Measurements from ENCODE around the gene KLK12.

Gene KLK12

GRCh38 chr19:51065221-51065960 lies 30.6 kb upstream of the KLK12 start:
- Histone ChIP-seq H3K4me1 (ENCODE audit: insufficient read depth, insufficient read length) (no peaks in the 10 kb centered on the region), H3K36me3 (ENCODE audit: insufficient read depth, insufficient read length, low read length) (no peaks in the 10 kb centered on the region), H3K9ac (ENCODE audit: insufficient read length, low read depth) (peak overlapping the region; percentile 64), H3K27me3 (ENCODE audit: insufficient read depth, insufficient read length) (peaks cover 6% of the 10 kb centered on the region), H3K9me3 (ENCODE audit: insufficient read depth, low read length) (no peaks in the 10 kb centered on the region), H3K4me3 (ENCODE audit: insufficient read length, low read depth) (peak overlapping the region; percentile 32)
- TF ChIP-seq SUZ12 (IDR thresholded peaks at IDR 0.05; ENCODE audit: extremely low read depth, insufficient read depth, insufficient read length) (no peak), ZNF274 (IDR thresholded peaks at IDR 0.05; ENCODE audit: low read depth, low read length) (no peak), YY1 (IDR thresholded peaks at IDR 0.05; ENCODE audit: insufficient read depth, insufficient read length) (no peak)
- DNase-seq (ENCODE audit: low read depth, low spot score) = no peak

DNA sequence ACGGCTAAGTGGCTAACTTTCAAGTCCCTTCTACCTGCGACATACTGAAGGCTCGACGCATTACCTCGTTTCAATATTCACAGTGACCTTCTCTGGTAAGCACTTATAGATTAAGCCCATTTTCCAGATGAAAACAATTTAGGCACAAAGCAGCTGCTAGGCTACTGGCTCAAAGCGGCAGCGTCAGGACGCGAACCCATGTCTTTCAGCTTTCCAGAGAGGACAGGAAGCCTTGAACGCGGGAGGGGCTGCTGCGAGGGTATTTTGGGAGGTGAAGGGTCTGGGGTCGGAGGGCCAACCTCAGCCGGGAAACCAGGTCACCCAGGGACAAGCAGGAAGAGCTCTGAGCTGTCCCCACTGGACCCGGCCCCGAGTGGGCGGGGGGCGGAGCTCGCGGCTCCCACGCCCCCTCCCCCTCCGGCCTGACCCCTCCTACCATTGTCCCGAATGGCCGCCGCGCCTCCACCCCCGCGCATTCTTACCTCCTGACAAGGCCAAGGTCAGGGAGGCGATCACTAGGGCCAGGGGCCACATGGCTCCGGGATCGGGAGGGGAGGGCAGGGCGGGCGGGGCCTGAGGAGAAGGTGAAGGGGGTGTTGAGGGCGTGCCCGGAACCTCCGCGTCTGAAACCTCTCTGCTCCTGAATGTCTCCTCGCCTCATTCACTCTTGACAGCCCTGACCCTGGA lies 29.9 kb upstream of the KLK12 start, which contains the start of gene KLK13:
KLK13 (minus strand) TSS at position 559 of the 687 bp plus-strand sequence; CDS start at position 534, 25 bp downstream.
- H3K27me3 ChIP-seq (ENCODE audit: insufficient read depth, insufficient read length) = peaks cover 6% of the 10 kb centered on the region
- H3K9me3 ChIP-seq (ENCODE audit: insufficient read depth, low read length) = no peaks in the 10 kb centered on the region
- no peaks in the 10 kb centered on the region for H3K4me1 ChIP-seq (ENCODE audit: insufficient read depth, insufficient read length)
- peak within 1 kb of the TSS; percentile 64 for H3K9ac ChIP-seq (ENCODE audit: insufficient read length, low read depth)
- DNase-seq (ENCODE audit: low read depth, low spot score) = peak; percentile 35
- H3K36me3 ChIP-seq (ENCODE audit: insufficient read depth, insufficient read length, low read length) = no peaks in the 10 kb centered on the region
- TF ChIP-seq YY1 (IDR thresholded peaks at IDR 0.05; ENCODE audit: insufficient read depth, insufficient read length) (no peak), SUZ12 (IDR thresholded peaks at IDR 0.05; ENCODE audit: extremely low read depth, insufficient read depth, insufficient read length) (no peak), ZNF274 (IDR thresholded peaks at IDR 0.05; ENCODE audit: low read depth, low read length) (no peak)
- peak within 1 kb of the TSS; percentile 32 for H3K4me3 ChIP-seq (ENCODE audit: insufficient read length, low read depth)

DNA sequence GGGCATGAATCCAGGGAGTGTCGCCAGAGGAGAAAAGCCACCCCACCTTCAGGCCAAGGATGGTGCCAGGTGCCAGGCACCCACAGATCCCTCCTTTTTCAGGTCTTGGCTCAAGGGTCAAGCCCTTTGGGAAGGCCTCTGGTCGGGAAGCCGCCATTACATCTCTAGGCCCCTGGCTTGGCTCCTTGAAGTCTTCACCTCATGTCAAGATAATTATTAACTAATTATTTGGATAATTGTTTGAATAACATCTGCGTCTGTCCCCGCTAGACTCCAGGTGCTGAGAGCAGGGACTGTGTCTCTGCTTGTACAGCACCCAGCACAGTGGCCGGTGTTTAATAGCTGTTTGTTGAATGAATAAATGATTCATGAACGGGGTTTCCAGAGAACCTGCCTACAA lies 28.9 kb upstream of the KLK12 start:
- H3K9me3 ChIP-seq (ENCODE audit: insufficient read depth, low read length) = no peaks in the 10 kb centered on the region
- no peak overlapping the region for H3K4me3 ChIP-seq (ENCODE audit: insufficient read length, low read depth)
- no peaks in the 10 kb centered on the region for H3K4me1 ChIP-seq (ENCODE audit: insufficient read depth, insufficient read length)
- no peak for DNase-seq (ENCODE audit: low read depth, low spot score)
- no peak for TF ChIP-seq SUZ12 (IDR thresholded peaks at IDR 0.05; ENCODE audit: extremely low read depth, insufficient read depth, insufficient read length)
- no peak for TF ChIP-seq ZNF274 (IDR thresholded peaks at IDR 0.05; ENCODE audit: low read depth, low read length)
- no peak for TF ChIP-seq YY1 (IDR thresholded peaks at IDR 0.05; ENCODE audit: insufficient read depth, insufficient read length)
- peaks cover 6% of the 10 kb centered on the region for H3K27me3 ChIP-seq (ENCODE audit: insufficient read depth, insufficient read length)
- no peak overlapping the region for H3K9ac ChIP-seq (ENCODE audit: insufficient read length, low read depth)
- H3K36me3 ChIP-seq (ENCODE audit: insufficient read depth, insufficient read length, low read length) = no peaks in the 10 kb centered on the region

GRCh38 chr19:51060973-51061372 lies 26.2 kb upstream of the KLK12 start:
- DNase-seq (ENCODE audit: low read depth, low spot score) = no peak
- Histone ChIP-seq H3K36me3 (ENCODE audit: insufficient read depth, insufficient read length, low read length) (no peaks in the 10 kb centered on the region), H3K9ac (ENCODE audit: insufficient read length, low read depth) (no peak overlapping the region), H3K4me1 (ENCODE audit: insufficient read depth, insufficient read length) (no peaks in the 10 kb centered on the region), H3K9me3 (ENCODE audit: insufficient read depth, low read length) (no peaks in the 10 kb centered on the region), H3K4me3 (ENCODE audit: insufficient read length, low read depth) (no peak overlapping the region), H3K27me3 (ENCODE audit: insufficient read depth, insufficient read length) (peaks cover 3% of the 10 kb centered on the region)
- no peak for TF ChIP-seq ZNF274 (IDR thresholded peaks at IDR 0.05; ENCODE audit: low read depth, low read length)
- TF ChIP-seq SUZ12 (IDR thresholded peaks at IDR 0.05; ENCODE audit: extremely low read depth, insufficient read depth, insufficient read length) = no peak
- no peak for TF ChIP-seq YY1 (IDR thresholded peaks at IDR 0.05; ENCODE audit: insufficient read depth, insufficient read length)

DNA sequence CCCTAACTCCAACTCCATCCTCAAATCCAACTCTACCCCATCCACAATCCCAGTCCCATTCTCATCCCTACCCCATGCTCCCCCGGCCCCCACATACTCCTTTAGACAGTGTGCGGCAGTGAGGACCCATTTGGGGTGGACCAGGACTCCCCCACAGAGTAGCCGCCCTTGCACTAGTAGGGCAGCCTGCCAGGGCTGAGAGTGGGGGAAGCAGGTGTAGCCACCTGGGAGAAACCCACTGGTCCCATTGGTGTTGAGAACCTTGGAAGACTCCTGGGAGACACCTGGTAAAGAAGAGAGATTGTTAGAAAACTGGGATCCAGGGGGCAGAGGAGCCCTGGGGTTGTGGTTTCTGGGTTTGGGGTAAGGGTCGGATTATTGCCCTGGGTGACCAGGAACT lies 25.5 kb upstream of the KLK12 start:
- Histone ChIP-seq H3K9me3 (ENCODE audit: insufficient read depth, low read length) (no peaks in the 10 kb centered on the region), H3K4me1 (ENCODE audit: insufficient read depth, insufficient read length) (no peaks in the 10 kb centered on the region), H3K27me3 (ENCODE audit: insufficient read depth, insufficient read length) (no peaks in the 10 kb centered on the region), H3K36me3 (ENCODE audit: insufficient read depth, insufficient read length, low read length) (no peaks in the 10 kb centered on the region), H3K4me3 (ENCODE audit: insufficient read length, low read depth) (no peak overlapping the region), H3K9ac (ENCODE audit: insufficient read length, low read depth) (no peak overlapping the region)
- TF ChIP-seq SUZ12 (IDR thresholded peaks at IDR 0.05; ENCODE audit: extremely low read depth, insufficient read depth, insufficient read length) (no peak), YY1 (IDR thresholded peaks at IDR 0.05; ENCODE audit: insufficient read depth, insufficient read length) (no peak), ZNF274 (IDR thresholded peaks at IDR 0.05; ENCODE audit: low read depth, low read length) (no peak)
- no peak for DNase-seq (ENCODE audit: low read depth, low spot score)

GRCh38 chr19:51059715-51060114 lies 24.9 kb upstream of the KLK12 start:
- no peaks in the 10 kb centered on the region for H3K4me1 ChIP-seq (ENCODE audit: insufficient read depth, insufficient read length)
- no peaks in the 10 kb centered on the region for H3K9me3 ChIP-seq (ENCODE audit: insufficient read depth, low read length)
- TF ChIP-seq SUZ12 (IDR thresholded peaks at IDR 0.05; ENCODE audit: extremely low read depth, insufficient read depth, insufficient read length) (no peak), ZNF274 (IDR thresholded peaks at IDR 0.05; ENCODE audit: low read depth, low read length) (no peak), YY1 (IDR thresholded peaks at IDR 0.05; ENCODE audit: insufficient read depth, insufficient read length) (no peak)
- no peak overlapping the region for H3K9ac ChIP-seq (ENCODE audit: insufficient read length, low read depth)
- H3K27me3 ChIP-seq (ENCODE audit: insufficient read depth, insufficient read length) = no peaks in the 10 kb centered on the region
- no peak overlapping the region for H3K4me3 ChIP-seq (ENCODE audit: insufficient read length, low read depth)
- no peak for DNase-seq (ENCODE audit: low read depth, low spot score)
- no peaks in the 10 kb centered on the region for H3K36me3 ChIP-seq (ENCODE audit: insufficient read depth, insufficient read length, low read length)

DNA sequence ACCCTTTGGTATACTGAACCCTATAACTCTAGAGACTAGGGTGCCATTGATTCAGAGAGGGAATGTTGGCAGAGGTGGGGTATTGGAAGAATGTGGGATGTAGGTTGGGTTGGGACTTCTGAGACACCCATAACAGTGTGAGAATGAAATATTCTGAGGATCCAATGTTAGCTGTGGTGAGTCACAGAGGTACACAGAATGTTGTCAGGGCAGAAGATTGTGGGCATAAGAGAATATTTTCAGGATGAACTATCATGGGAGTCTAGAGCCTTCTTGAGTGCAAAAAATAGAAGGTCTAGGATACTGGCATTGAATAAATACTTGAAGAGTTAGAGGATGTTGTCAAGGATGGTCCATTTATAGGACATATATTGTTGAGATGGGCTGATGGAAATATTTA lies 21.1 kb upstream of the KLK12 start:
- H3K4me1 ChIP-seq (ENCODE audit: insufficient read depth, insufficient read length) = peaks cover 2% of the 10 kb centered on the region
- TF ChIP-seq ZNF274 (IDR thresholded peaks at IDR 0.05; ENCODE audit: low read depth, low read length) (no peak), YY1 (IDR thresholded peaks at IDR 0.05; ENCODE audit: insufficient read depth, insufficient read length) (no peak), SUZ12 (IDR thresholded peaks at IDR 0.05; ENCODE audit: extremely low read depth, insufficient read depth, insufficient read length) (no peak)
- H3K9ac ChIP-seq (ENCODE audit: insufficient read length, low read depth) = no peak overlapping the region
- no peak for DNase-seq (ENCODE audit: low read depth, low spot score)
- no peak overlapping the region for H3K4me3 ChIP-seq (ENCODE audit: insufficient read length, low read depth)
- H3K27me3 ChIP-seq (ENCODE audit: insufficient read depth, insufficient read length) = no peaks in the 10 kb centered on the region
- no peaks in the 10 kb centered on the region for H3K36me3 ChIP-seq (ENCODE audit: insufficient read depth, insufficient read length, low read length)
- H3K9me3 ChIP-seq (ENCODE audit: insufficient read depth, low read length) = no peaks in the 10 kb centered on the region

All from NT2/D1 (cell line).